ENCODE data around the gene IL5. TPM values are rescaled to one million over a fixed set of nuclear protein-coding genes. Genes with fewer than 3 reads are reported as not detected.

IL5 gene
- total and polyA plus RNA-seq, 2 experiments from 2014 or later = not detected

DNA sequence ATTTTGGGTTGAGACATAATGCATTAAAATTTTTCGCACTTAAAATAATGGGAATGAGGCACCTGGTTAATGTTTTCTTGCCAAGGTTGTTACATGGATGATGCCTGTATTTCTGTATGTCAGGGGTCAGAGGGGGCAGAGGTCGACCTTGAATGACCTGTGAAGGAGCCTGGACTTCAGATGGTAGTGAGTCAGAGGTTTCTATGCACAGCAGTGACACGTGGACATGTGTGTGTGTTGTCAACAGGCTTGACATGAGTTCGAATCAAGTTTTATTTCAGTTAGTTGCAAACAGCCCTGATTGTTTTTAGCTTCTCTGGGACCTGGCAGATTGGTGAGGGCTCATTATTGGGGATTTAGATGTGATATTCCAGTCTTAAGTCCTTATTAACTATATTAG is 3.6 kb downstream of the IL5 start:
- H3K9me2 ChIP-seq (ENCODE audit: insufficient read depth) = no peaks in the 10 kb centered on the region
- H3K4me3 Mint-ChIP-seq = no peak overlapping the region
- H3K27ac ChIP-seq (ENCODE audit: low read depth) = no peak overlapping the region
- no peak overlapping the region for H3K27ac Mint-ChIP-seq
- no peaks in the 10 kb centered on the region for H3F3A ChIP-seq (replicated peaks; ENCODE audit: low read depth)
- no peaks in the 10 kb centered on the region for H3K79me2 ChIP-seq (replicated peaks; ENCODE audit: insufficient read depth)
- H2AFZ ChIP-seq = no peak overlapping the region
- H4K20me1 ChIP-seq (replicated peaks; ENCODE audit: insufficient read depth) = no peaks in the 10 kb centered on the region
- H3K4me1 Mint-ChIP-seq = peaks cover 6% of the 10 kb centered on the region; the same call in 2 of the 3 replicates
- no peak overlapping the region for H3K4me2 ChIP-seq
- ATAC-seq = no peak
- TF ChIP-seq EZH2phosphoT487 (IDR thresholded peaks at IDR 0.05; ENCODE audit: unreplicated experiment) (no peak), ZNF331 (CRISPR knock-in tag; IDR thresholded peaks at IDR 0.05; ENCODE audit: low read depth) (no peak), NANOG (IDR thresholded peaks at IDR 0.05; ENCODE audit: borderline replicate concordance) (no peak), ETS1 (IDR thresholded peaks at IDR 0.05) (no peak), CTCF (conservative IDR thresholded peaks at IDR 0.05; ENCODE audit: low read depth in 2 of 2) (no peak), EZH2 (IDR thresholded peaks at IDR 0.05; ENCODE audit: low read depth, unreplicated experiment) (no peak), ZNF114 (CRISPR knock-in tag; IDR thresholded peaks at IDR 0.05) (no peak), JUNB (IDR thresholded peaks at IDR 0.05; ENCODE audit: unreplicated experiment) (no peak)
- TF ChIP-seq, protein P1, sequence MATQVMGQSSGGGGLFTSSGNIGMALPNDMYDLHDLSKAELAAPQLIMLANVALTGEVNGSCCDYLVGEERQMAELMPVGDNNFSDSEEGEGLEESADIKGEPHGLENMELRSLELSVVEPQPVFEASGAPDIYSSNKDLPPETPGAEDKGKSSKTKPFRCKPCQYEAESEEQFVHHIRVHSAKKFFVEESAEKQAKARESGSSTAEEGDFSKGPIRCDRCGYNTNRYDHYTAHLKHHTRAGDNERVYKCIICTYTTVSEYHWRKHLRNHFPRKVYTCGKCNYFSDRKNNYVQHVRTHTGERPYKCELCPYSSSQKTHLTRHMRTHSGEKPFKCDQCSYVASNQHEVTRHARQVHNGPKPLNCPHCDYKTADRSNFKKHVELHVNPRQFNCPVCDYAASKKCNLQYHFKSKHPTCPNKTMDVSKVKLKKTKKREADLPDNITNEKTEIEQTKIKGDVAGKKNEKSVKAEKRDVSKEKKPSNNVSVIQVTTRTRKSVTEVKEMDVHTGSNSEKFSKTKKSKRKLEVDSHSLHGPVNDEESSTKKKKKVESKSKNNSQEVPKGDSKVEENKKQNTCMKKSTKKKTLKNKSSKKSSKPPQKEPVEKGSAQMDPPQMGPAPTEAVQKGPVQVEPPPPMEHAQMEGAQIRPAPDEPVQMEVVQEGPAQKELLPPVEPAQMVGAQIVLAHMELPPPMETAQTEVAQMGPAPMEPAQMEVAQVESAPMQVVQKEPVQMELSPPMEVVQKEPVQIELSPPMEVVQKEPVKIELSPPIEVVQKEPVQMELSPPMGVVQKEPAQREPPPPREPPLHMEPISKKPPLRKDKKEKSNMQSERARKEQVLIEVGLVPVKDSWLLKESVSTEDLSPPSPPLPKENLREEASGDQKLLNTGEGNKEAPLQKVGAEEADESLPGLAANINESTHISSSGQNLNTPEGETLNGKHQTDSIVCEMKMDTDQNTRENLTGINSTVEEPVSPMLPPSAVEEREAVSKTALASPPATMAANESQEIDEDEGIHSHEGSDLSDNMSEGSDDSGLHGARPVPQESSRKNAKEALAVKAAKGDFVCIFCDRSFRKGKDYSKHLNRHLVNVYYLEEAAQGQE (IDR thresholded peaks at IDR 0.05; ENCODE audit: unreplicated experiment) = no peak
- TF ChIP-seq, protein P2, sequence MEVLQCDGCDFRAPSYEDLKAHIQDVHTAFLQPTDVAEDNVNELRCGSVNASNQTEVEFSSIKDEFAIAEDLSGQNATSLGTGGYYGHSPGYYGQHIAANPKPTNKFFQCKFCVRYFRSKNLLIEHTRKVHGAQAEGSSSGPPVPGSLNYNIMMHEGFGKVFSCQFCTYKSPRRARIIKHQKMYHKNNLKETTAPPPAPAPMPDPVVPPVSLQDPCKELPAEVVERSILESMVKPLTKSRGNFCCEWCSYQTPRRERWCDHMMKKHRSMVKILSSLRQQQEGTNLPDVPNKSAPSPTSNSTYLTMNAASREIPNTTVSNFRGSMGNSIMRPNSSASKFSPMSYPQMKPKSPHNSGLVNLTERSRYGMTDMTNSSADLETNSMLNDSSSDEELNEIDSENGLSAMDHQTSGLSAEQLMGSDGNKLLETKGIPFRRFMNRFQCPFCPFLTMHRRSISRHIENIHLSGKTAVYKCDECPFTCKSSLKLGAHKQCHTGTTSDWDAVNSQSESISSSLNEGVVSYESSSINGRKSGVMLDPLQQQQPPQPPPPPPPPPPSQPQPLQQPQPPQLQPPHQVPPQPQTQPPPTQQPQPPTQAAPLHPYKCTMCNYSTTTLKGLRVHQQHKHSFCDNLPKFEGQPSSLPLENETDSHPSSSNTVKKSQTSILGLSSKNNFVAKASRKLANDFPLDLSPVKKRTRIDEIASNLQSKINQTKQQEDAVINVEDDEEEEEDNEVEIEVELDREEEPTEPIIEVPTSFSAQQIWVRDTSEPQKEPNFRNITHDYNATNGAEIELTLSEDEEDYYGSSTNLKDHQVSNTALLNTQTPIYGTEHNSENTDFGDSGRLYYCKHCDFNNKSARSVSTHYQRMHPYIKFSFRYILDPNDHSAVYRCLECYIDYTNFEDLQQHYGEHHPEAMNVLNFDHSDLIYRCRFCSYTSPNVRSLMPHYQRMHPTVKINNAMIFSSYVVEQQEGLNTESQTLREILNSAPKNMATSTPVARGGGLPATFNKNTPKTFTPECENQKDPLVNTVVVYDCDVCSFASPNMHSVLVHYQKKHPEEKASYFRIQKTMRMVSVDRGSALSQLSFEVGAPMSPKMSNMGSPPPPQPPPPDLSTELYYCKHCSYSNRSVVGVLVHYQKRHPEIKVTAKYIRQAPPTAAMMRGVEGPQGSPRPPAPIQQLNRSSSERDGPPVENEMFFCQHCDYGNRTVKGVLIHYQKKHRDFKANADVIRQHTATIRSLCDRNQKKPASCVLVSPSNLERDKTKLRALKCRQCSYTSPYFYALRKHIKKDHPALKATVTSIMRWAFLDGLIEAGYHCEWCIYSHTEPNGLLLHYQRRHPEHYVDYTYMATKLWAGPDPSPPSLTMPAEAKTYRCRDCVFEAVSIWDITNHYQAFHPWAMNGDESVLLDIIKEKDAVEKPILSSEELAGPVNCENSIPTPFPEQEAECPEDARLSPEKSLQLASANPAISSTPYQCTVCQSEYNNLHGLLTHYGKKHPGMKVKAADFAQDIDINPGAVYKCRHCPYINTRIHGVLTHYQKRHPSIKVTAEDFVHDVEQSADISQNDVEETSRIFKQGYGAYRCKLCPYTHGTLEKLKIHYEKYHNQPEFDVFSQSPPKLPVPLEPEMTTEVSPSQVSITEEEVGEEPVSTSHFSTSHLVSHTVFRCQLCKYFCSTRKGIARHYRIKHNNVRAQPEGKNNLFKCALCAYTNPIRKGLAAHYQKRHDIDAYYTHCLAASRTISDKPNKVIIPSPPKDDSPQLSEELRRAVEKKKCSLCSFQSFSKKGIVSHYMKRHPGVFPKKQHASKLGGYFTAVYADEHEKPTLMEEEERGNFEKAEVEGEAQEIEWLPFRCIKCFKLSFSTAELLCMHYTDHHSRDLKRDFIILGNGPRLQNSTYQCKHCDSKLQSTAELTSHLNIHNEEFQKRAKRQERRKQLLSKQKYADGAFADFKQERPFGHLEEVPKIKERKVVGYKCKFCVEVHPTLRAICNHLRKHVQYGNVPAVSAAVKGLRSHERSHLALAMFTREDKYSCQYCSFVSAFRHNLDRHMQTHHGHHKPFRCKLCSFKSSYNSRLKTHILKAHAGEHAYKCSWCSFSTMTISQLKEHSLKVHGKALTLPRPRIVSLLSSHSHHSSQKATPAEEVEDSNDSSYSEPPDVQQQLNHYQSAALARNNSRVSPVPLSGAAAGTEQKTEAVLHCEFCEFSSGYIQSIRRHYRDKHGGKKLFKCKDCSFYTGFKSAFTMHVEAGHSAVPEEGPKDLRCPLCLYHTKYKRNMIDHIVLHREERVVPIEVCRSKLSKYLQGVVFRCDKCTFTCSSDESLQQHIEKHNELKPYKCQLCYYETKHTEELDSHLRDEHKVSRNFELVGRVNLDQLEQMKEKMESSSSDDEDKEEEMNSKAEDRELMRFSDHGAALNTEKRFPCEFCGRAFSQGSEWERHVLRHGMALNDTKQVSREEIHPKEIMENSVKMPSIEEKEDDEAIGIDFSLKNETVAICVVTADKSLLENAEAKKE (CRISPR knock-in tag; IDR thresholded peaks at IDR 0.05) = no peak
- no peaks in the 10 kb centered on the region for H3K27me3 ChIP-seq (ENCODE audit: insufficient read depth)
- no peaks in the 10 kb centered on the region for H3K4me1 ChIP-seq (ENCODE audit: insufficient read depth)
- H3K27me3 Mint-ChIP-seq (ENCODE audit: insufficient read depth, low read depth, poor library complexity) = no peaks in the 10 kb centered on the region
- no peak overlapping the region for H3K4me3 ChIP-seq
- DNase-seq (ENCODE audit: low spot score) = no peak
- H3K36me3 ChIP-seq (ENCODE audit: insufficient read depth) = no peaks in the 10 kb centered on the region
- no peaks in the 10 kb centered on the region; the same call in 2 of the 3 replicates for H3K9me3 Mint-ChIP-seq
- no peaks in the 10 kb centered on the region for H3K36me3 Mint-ChIP-seq (ENCODE audit: low read depth)
